Eye (tissue), 1 donor: ENCODE measurements around the gene YDJC.
"Not testable (repeated sequence)": the region's sequence is repeated elsewhere in the genome, so short reads cannot be mapped to it uniquely, and the experiment has no call there.

Experiments
- DNase-seq: peaks from one replicate; pipeline ENCODE4 v3.0.0-alpha.2; 2015

The YDJC gene

DNA sequence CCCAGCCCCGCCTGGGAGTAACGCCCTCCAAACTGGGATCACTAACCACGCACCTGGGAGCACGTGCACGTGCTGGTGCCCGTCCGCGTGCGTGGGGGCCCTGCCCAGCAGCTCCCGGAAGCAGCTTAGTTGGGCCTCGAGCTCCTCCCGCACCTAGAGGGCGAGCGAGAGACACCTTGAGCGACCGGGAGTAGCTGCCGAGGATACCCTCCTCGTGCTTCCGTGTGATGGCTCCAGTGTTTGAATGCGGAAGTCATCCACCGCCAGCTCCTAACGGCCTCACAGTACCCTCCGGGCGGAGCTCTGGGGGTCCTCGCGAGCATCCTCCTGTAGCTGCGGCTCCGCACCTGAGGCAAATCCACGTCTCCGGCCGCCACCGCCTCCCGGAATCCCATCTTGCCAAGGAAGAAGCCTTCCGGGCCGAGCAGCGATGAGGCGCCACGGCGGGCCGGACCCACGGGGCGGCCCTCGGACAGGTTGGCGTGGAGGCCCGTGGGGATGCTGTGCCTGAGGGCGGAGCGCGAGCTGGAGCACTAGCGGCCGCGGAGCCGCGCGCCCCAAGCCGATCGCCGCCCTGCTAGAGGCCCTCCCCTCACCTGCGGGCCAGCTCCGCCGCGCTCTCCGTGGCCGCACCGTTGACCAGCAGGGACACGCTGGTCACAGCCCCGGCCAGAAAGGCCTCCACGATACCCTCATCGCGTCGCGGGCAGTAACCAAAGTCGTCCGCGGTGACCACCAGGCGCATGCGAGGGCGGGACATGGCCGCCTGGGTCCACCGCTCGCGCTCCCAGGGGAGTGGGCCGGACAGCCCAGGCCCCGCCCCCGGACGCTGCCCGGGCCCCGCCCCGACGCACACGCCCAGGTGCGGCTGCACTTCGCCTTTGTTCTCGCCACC is at the start of gene YDJC:
Gene YDJC (minus strand): TSS at position 768 of the 895 bp plus-strand sequence. CDS start 8 bp downstream, at position 760.
- DNase-seq, result peak; percentile 97

- DNase-seq, result no peak
Measured at GRCh38 chr22:21679383-21679782, 49.6 kb upstream of the YDJC start.

- not testable (repeated sequence) for DNase-seq
Measured at GRCh38 chr22:21678842-21679241, 49.0 kb upstream of the YDJC start.

DNA sequence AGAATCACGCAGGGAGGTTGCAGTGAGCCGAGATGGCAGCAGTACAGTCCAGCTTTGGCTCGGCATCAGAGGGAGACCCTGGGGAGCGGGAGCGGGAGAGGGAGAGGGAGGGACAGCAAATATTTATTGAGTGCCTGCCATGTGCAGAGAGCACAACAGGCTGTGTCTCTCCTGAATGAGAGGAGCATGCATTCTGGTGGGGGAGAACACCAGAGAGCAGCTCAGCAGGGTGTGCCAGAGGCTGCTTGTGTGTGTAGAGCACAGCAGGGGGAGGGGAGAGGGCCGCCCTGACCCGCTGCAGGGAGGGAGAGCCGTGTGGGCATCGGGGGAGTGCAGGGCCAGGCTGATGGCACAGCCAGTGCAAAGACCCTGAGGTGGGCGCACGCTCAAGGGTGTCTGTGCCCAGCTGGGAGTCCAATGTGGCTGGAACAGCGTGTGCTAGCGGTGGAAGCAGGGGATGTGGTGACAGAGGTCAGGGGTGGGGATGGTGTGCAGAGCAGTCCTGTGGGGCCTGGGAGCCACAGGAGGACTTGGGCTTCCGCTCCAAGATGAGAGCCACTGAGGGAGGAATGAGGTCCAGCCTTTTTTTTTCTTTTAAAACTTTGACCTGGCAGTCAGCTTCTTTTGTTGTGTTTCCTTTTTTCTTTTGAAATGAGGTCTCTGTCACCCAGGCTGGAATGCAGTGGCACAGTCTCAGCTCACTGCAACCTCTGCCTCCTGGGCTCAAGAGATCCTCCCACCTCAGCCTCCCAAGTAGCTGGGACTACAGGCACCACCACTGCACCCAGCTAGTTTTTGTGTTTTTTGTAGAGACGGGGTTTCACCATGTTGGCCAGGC is 48.0 kb upstream of the YDJC start:
- DNase-seq, result no peak

DNA sequence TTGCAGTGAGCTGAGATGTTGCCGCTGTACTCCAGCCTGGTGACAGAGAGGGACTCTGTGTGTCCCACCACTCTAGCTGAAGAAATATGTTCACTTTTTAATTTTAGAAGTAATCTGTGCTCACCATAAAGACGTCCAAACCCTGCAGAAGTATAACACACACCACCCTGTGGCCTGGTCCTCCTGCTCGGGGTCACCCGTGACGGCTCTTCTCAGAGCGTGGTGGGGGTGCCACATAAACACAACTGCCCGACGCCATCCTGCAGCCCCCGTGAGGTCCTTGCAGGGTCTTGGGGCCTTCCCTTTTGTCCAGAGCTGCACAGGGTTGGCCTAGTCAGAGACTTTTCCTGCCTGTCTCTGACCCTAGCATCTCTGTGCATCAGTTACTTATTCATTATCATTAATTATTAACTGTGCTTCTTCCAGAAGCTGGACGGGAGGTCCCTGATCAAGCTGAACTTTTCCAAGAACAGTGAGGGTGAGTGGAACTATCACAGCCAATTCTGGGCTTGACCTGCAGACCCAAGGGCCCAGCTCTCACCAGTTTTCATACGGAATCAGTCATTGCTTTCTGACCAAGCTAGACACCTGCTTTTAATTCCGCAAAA is 44.9 kb upstream of the YDJC start:
- DNase-seq, result no peak

GRCh38 chr22:21673534-21674321 is 43.9 kb upstream of the YDJC start:
- no peak for DNase-seq

DNA sequence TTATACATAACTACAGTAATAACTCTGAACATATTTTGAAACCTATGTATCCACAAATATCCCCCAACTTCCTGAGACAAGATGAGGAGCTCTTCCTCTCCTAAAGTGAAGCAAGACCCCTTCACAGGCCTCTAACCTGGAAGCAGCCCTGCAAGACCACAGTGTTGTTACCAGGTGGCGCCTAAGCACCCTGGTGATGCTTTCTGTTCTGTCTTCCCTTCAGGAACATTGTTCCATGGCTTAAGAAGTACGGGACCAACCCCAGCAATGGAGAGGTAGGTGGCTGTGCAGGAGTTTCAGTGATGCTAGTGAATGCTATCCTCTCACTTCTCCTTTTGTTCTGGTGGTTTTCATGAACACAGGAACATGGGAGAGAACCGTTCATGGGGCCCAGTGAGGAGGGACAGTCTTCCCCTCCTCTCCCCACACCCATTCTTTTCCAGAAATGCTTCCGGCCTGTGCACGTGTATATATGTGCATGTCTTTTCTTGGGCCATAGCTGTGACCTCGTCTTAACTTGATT is 42.3 kb upstream of the YDJC start:
- no peak for DNase-seq

DNA sequence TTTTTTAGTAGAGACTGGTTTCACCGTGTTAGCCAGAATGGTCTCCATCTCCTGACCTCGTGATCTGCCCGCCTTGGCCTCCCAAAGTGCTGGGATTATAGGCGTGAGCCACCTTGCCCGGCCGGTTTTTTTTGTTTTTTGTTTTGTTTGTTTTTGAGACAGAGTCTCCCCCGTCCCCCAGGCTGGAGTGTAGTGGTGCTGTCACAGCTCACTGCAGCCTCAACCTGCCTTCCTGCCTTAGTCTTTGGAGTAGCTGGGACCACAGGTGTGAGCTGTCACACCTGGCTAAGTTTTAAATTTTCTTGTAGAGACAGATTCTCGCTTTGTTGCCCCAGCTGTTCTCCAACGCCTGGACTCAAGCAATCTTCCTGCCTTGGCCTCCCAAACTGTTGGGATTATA is 39.2 kb upstream of the YDJC start:
- no peak for DNase-seq

DNA sequence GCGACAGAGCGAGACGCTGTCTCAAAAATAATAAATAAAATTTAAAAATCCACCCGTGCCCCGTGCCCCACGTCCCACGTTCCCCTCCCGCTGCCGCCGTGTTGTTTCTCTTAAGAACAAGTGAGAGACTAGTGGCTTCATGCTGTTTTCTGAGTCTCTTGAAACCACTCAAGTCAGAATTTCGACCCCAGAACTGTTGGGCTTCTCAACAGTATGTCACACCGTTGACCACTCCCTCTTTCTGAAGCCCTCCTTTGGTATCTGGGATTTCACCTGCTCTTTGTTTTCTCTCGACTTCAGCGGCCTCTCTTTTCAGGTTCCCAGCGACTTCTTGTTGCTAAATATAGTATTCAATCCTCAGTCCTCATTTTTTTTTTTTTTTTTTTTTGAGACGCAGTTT is 37.0 kb upstream of the YDJC start:
- no peak for DNase-seq

DNA sequence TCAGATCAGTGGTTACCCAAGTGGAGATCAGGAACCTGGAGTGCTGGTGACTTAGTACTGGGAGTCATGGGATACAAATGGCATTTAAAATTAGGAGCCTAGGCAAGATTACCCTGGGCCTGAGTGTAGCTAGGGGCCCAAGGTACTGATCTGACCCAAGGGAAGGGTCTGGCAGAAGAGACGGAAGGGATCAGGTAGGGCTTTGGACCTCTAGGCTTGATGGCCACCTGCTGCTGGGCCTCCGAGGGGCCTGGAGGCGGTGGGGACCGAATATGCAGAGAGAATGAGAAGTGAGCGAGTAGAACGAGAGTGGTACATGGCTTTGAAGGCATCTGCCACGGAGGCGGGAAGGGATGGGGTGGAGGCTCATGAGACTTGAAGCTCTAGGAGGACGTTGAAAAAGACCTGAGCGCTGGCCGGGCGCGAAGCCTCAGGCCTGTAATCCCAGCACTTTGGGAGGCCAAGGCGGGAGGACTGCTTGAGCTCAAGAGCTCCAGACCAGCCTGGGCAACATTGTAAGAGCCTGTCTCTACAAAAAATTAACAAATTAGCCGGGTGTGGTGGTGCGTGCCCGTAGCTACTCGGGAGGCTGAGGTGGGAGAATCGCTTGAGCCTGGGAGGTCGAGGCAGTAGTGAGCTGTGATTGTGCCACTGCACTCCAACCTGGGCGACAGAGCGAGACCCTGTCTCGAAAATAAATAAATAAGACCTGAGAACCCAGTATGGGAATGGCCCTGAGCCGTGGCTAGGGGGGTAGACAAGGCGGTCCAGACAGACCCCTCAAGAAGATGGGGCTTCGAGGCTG is 35.4 kb upstream of the YDJC start:
- no peak for DNase-seq

GRCh38 chr22:21663738-21664137 is 33.9 kb upstream of the YDJC start:
- no peak for DNase-seq

DNA sequence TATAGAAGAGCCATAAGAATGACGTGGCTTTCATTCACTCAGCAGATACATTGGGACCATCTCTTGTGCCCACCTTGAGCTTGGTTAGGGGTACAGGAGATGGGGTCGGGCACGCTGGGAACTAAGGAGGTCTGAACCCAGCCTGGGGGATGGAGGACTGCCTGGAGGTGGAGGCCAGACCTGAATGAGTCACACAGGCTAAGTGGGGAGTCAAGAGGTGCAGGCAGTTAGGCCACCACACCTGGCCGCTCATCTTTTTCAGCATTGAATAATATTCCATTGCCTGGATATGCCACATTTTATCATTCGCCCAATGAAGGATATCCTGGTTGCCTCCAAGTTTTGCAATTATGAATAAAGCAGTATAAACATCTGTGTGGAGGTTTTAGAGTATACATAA is 32.2 kb upstream of the YDJC start:
- DNase-seq, result no peak

DNA sequence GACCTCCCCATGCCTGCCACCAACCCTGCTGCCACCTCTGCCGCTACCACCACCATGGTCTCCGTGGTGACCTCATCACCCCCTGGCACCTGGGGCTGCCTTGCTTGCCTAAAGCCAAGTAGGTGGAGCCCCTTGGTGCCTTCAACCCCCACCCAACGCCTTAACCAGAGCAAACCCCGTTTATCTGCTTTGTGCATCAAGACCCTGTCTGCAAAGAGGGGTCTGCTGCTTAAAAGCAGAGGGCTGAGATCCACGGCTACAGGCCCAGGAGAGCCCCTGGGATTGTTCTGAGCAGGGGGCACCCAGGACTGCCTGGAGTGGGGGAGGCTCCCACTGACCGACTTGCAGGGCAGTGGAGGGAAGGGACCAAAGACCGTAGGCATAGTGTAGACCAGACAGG is 31.1 kb upstream of the YDJC start:
- no peak for DNase-seq

DNA sequence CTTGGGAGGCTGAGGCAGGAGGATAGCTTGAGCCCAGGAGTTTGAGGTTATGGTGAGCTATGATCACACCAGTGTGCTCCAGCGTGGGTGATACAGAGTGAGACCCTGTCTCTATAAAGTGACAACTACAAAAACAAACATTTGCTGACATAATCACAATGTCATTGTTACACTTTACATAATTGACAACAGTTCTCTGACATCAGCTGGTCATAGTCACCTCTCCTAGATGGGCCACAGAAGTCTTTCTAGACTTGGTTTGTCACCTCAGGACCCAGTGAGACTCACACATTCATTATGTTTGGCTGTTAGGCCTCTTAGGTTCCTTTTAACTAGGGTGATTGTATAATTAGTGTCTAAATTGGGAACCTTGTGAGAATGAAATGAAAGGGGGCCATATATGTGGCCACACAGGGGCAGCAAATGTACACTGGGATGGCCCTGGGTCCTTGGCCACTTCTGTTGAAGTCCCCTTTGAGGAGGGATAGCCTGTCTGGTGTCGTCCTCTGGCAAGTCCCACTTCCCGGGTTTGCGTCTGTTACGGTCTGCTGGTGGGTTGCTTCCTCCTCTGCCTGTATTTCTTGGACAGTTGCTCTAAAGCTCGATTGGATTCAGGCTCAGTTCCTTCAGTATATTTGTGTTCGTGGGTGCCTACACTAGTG is 30.2 kb upstream of the YDJC start:
- no peak for DNase-seq

- DNase-seq, result peak; percentile 92
Measured at GRCh38 chr22:21657360-21658032, 27.7 kb upstream of the YDJC start.

DNA sequence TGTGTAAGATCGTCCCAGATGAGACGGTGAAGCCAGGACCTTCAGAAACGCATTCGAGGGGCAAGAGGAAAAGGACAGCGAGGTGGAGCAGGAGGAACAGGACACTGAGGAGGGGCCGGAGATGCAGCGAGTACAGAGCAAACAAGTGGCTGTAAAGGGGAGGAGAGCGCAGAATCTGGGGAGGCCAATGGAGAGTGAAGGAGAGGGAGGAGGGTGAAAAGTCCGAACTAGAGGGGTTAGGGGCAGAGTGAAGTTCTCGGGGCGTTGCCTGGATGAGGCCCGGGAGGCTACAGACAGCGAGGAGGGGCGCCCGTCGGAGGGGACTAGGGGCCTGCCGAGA is 27.2 kb upstream of the YDJC start:
- DNase-seq, result no peak

- DNase-seq, result peak; percentile 82
Measured at GRCh38 chr22:21652547-21653545, 23.0 kb upstream of the YDJC start.

DNA sequence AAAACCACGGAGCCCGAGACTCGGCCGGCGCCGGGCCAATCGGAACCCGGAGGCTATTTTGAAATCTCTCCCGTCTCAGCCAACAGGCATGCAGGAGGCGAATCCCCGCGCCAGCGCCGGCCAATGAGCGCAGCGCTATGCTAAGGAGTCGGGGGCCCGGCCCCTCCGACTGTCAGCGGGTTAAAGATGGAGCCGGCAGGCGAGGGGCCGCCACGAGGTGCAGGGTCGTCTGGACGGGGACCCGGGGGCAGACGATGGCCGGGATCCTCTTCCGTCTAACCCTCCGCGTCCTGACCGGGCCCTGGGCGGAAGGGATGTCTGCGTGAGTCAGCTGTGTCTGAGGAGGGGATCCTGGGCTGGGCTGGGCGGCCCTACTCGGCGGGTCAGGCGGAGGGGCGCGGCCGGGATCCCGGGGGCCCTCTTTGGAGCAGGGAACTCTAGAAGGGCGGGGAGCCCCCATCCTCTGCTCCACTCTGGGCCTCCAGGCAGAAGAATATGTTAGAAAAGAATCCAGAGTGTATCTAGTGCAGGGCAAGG is 22.3 kb upstream of the YDJC start:
- DNase-seq, result peak; percentile 96

DNA sequence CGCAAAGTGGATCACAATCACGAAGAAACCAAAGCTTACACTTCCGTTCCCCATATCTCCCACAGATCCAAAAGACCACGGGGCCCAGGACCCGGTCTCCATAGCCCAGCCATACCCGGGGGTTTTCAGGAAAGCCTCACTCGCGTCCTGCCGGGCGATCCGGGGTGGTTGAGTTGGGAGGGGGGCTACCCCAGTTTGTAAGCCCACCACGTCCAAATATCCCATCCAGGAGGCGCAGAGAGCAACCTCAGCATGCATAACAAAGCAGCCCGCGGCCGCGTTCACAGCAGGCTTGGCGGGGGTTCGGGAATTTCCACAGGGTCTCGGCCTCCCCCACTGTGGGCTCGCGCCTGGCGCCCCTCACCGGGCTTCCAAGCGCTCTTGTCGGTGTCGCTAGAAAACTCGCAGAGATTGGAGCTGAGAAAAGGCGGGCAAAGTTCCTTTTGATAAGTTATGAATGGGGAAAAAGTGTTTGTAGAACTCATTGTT is 21.7 kb upstream of the YDJC start:
- peak; percentile 71 for DNase-seq
